WERI-Rb-1 (cell line): ENCODE measurements around the gene PPARA.

Source experiments
- DNase-seq: peaks from one replicate; pipeline ENCODE4 v3.0.0-alpha.2; 2020
- H3K27ac ChIP-seq: fragments of 250-450 bp; sonication (Bioruptor Pico); 2 replicates; pipeline ENCODE4 v1.5.1; 2020; ENCODE audit warnings: mild to moderate bottlenecking, moderate library complexity
- H3K27me3 ChIP-seq: fragments of 250-450 bp; sonication (Bioruptor Pico); 2 replicates; pipeline ENCODE4 v1.5.1; 2021; ENCODE audit warnings: mild to moderate bottlenecking, low read depth, moderate library complexity; ENCODE audit not compliant: insufficient read depth, severe bottlenecking
- H3K36me3 ChIP-seq: fragments of 250-450 bp; sonication (Bioruptor Pico); 2 replicates; pipeline ENCODE4 v1.5.1; 2020; ENCODE audit warnings: mild to moderate bottlenecking, moderate library complexity
- H3K4me3 ChIP-seq: 2 replicates; pipeline ENCODE4 v1.5.1; 2011; ENCODE audit warnings: low read depth, mild to moderate bottlenecking, control low read depth, low read length
- H3K9me3 ChIP-seq: fragments of 250-450 bp; sonication (Bioruptor Pico); 2 replicates; pipeline ENCODE4 v1.5.1; 2021; ENCODE audit warnings: mild to moderate bottlenecking, moderate library complexity; ENCODE audit not compliant: severe bottlenecking
- CTCF ChIP-seq: IDR thresholded peaks from 2 replicates; pipeline ENCODE4 v1.5.1; 2011; ENCODE audit warnings: low read depth, mild to moderate bottlenecking, control low read depth, inconsistent platforms, low read length

Gene PPARA

GRCh38 chr22:46225631-46226030 is 75.3 kb downstream of the PPARA start:
- Histone ChIP-seq H3K4me3 (no peak overlapping the region), H3K27ac (no peak overlapping the region), H3K27me3 (no peaks in the 10 kb centered on the region), H3K36me3 (peaks cover 4% of the 10 kb centered on the region; the same call in 1 of the 2 replicates), H3K9me3 (no peaks in the 10 kb centered on the region)
- TF ChIP-seq CTCF, result no peak
- no peak for DNase-seq

DNA sequence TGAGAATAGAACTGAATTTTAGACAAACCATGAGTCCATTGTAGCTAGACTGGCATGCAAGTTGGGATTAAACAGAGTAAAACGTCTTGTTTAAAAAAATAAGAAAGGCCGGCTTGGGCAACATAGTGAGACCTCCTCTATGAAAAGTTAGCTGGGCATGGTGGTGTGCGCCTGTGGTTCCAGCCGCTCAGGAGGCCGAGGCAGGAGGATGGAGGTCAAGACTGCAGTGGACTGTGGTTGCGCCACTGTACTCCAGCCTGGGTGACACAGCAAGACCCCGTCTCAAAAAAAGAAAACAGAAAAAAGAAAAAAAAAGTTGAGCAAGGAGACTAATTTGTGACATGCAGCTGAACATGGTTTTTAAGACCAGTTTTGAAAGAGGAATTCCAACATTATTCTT is 76.3 kb downstream of the PPARA start:
- H3K4me3 ChIP-seq, result no peak overlapping the region
- no peak for TF ChIP-seq CTCF
- no peaks in the 10 kb centered on the region; the same call in 1 of the 2 replicates for H3K36me3 ChIP-seq
- H3K27me3 ChIP-seq, result no peaks in the 10 kb centered on the region
- DNase-seq, result no peak
- no peaks in the 10 kb centered on the region for H3K9me3 ChIP-seq
- no peak overlapping the region for H3K27ac ChIP-seq

- H3K4me3 ChIP-seq, result no peak overlapping the region
- no peaks in the 10 kb centered on the region for H3K9me3 ChIP-seq
- no peaks in the 10 kb centered on the region; the same call in 1 of the 2 replicates for H3K36me3 ChIP-seq
- no peak overlapping the region for H3K27ac ChIP-seq
- no peaks in the 10 kb centered on the region for H3K27me3 ChIP-seq
- DNase-seq, result no peak
- no peak for TF ChIP-seq CTCF
Measured at GRCh38 chr22:46229701-46230100, 79.4 kb downstream of the PPARA start.

GRCh38 chr22:46230262-46230901 is 80.1 kb downstream of the PPARA start:
- no peak for DNase-seq
- no peak overlapping the region for H3K4me3 ChIP-seq
- no peak overlapping the region for H3K27ac ChIP-seq

GRCh38 chr22:46233231-46233630 is 82.9 kb downstream of the PPARA start:
- H3K27ac ChIP-seq, result no peak overlapping the region
- H3K27me3 ChIP-seq, result no peaks in the 10 kb centered on the region
- H3K9me3 ChIP-seq, result no peaks in the 10 kb centered on the region
- no peak for TF ChIP-seq CTCF
- H3K4me3 ChIP-seq, result no peak overlapping the region
- H3K36me3 ChIP-seq, result peaks cover 6% of the 10 kb centered on the region
- no peak for DNase-seq

More at GRCh38 chr22:46230262-46230901, 80.1 kb downstream of the PPARA start:
- Histone ChIP-seq H3K9me3 (no peaks in the 10 kb centered on the region), H3K36me3 (peaks cover 1% of the 10 kb centered on the region), H3K27me3 (no peaks in the 10 kb centered on the region)
- no peak for TF ChIP-seq CTCF

DNA sequence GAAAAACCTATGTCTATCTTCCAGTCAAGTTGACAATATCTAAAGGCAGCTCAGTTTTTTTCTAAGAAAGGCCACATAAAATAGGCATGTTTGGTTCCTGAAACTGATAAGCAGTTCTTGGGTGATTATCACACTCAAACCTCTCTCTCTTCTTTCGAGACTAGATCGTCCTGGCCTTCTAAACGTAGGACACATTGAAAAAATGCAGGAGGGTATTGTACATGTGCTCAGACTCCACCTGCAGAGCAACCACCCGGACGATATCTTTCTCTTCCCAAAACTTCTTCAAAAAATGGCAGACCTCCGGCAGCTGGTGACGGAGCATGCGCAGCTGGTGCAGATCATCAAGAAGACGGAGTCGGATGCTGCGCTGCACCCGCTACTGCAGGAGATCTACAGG is 84.6 kb downstream of the PPARA start:
- no peak overlapping the region for H3K27ac ChIP-seq
- TF ChIP-seq CTCF, result no peak

More for the DNA sequence above, 84.6 kb downstream of the PPARA start:
- DNase-seq, result no peak
- H3K27me3 ChIP-seq, result no peaks in the 10 kb centered on the region
- no peaks in the 10 kb centered on the region for H3K9me3 ChIP-seq
- peaks cover 6% of the 10 kb centered on the region for H3K36me3 ChIP-seq
- H3K4me3 ChIP-seq, result no peak overlapping the region
